Psoas muscle (tissue), 8 donors: ENCODE measurements around the gene PDE11A. TPM values are rescaled to one million over a fixed set of nuclear protein-coding genes. Genes with fewer than 3 reads are reported as not detected.

Experiments
- ATAC-seq, 4 donors: fragments of 200-7000 bp; cut with Tn5 transposase; one replicate each; pipeline ENCODE4 v1.9.1; 2020; ENCODE audit warnings: moderate library complexity in 3 of 4, mild to moderate bottlenecking in 2 of 4
- DNase-seq, 2 donors: peaks; one replicate each; pipeline ENCODE4 v3.0.0-alpha.2; 2020
- H3K27ac ChIP-seq: fragments of 200-600 bp; one replicate; pipeline ENCODE4 v1.8.0; 2022
- H3K27me3 ChIP-seq, 3 donors: fragments of 200-600 bp in 1 of 3; one replicate each; pipeline versions ENCODE4 v1.6.1 to v1.8.0; 2013 to 2022; ENCODE audit warnings: low read length in 2 of 3, mild to moderate bottlenecking in 2 of 3, moderate library complexity in 1 of 3; ENCODE audit not compliant: insufficient read depth in 3 of 3
- H3K36me3 ChIP-seq, 2 donors: fragments of 200-600 bp in 1 of 2; one replicate each; pipeline versions ENCODE4 v1.6.1 to v1.8.0; 2013 to 2022; ENCODE audit warnings: low read depth in 1 of 2, mild to moderate bottlenecking in 1 of 2, moderate library complexity in 1 of 2; ENCODE audit not compliant: insufficient read depth in 1 of 2
- H3K4me1 ChIP-seq: fragments of 200-600 bp; one replicate; pipeline ENCODE4 v1.8.0; 2022
- H3K4me3 ChIP-seq: fragments of 200-600 bp; one replicate; pipeline ENCODE4 v1.8.0; 2022; ENCODE audit warnings: mild to moderate bottlenecking
- H3K9me3 ChIP-seq: fragments of 200-600 bp; one replicate; pipeline ENCODE4 v1.8.0; 2022
- WGBS, 3 donors: extraction: QIAGEN DNeasy Blood & Tissue Kit; methylation state at CpG; one replicate each; pipeline versions ENCODE4 v1.1.6 to v1.1.7; 2013; 5-methylcytosine and 5-hydroxymethylcytosine counted together
- intact Hi-C, 2 donors: fragments of 100-400 bp; cut with DNase I; formaldehyde crosslinking; loops; one replicate each; pipeline versions ENCODE4 v1.11.0 to v1.14.2; 2022
- polyA plus RNA-seq, 3 donors: library from polyadenylated mRNA; stranded (reverse); fragments of 200-250 nt; gene quantifications; one replicate each; pipeline ENCODE4 v1.2.3, GENCODE V29; 2013
- total RNA-seq, 4 donors: library from RNA; stranded (reverse); fragmentation: NEBNext Ultra II Directional in 2 of 4; extraction: Animal tissue kit (Norgen Biotek cat#: 25700) in 2 of 4; gene quantifications; one replicate each; pipeline versions ENCODE4 v1.2.1 to v1.2.4, GENCODE V29; 2021 to 2023
- TF ChIP-seq, protein P1 (sequence below): fragments of 200-600 bp; IDR thresholded peaks from one replicate; pipeline ENCODE4 v1.8.0; 2022; ENCODE audit warnings: antibody characterized with exemption
- donor health status: healthy with polysubstance abuse.
- donor health status: DM: no; HTN: no; CAD: no; lungs with moderate emphysema.
- donor health status: Bipolar disorder and iron deficiency.
- donor health status: healthy.
- donor health status: DM: yes; HTN: yes; CAD: no.
- donor health status: DM: no; HTN: no; CAD: no.
- donor health status: DM: no; HTN: no; CAD: no.
- donor health status: DM: yes; HTN: yes; CAD: no.

Gene PDE11A
- total and polyA plus RNA-seq, 7 donors = 0.35 to 39.7 (median 2.3) TPM

DNA sequence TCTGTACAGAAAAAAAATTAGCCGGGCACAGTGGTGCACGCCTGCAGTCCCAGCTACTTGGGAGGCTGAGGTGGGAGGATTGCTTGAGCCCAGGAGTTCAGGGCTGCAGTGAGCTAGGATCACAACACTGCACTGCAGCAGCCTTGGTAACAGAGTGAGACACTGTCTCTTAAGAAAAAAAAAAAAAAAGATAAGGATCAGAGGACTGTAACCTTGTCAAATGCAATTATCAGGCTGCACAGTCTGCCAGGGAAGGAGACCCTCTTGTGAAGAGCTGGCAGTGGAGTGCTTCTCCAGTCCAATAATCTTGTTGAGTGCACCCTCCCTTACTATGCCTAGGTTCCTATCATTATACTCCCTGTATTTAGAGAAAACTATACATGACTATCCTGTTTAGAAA is 330.7 kb downstream of the PDE11A start:
- no peaks in the 10 kb centered on the region for H3K27me3 ChIP-seq
- intact Hi-C loops = no loop called here
- WGBS, 3 donors = 90 to 95% (median 94%) methylated on average over 2 of the region's 2 CpGs
- H3K9me3 ChIP-seq = no peaks in the 10 kb centered on the region
- ATAC-seq (no peak), DNase-seq (no peak)
- TF ChIP-seq, protein P1, sequence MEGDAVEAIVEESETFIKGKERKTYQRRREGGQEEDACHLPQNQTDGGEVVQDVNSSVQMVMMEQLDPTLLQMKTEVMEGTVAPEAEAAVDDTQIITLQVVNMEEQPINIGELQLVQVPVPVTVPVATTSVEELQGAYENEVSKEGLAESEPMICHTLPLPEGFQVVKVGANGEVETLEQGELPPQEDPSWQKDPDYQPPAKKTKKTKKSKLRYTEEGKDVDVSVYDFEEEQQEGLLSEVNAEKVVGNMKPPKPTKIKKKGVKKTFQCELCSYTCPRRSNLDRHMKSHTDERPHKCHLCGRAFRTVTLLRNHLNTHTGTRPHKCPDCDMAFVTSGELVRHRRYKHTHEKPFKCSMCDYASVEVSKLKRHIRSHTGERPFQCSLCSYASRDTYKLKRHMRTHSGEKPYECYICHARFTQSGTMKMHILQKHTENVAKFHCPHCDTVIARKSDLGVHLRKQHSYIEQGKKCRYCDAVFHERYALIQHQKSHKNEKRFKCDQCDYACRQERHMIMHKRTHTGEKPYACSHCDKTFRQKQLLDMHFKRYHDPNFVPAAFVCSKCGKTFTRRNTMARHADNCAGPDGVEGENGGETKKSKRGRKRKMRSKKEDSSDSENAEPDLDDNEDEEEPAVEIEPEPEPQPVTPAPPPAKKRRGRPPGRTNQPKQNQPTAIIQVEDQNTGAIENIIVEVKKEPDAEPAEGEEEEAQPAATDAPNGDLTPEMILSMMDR = no peak
- no peaks in the 10 kb centered on the region for H3K36me3 ChIP-seq
- H3K27ac ChIP-seq = no peak overlapping the region
- H3K4me3 ChIP-seq = no peak overlapping the region
- H3K4me1 ChIP-seq = no peaks in the 10 kb centered on the region

GRCh38 chr2:177740700-177741099 is 331.9 kb downstream of the PDE11A start:
- Histone ChIP-seq H3K36me3 (no peaks in the 10 kb centered on the region), H3K27ac (no peak overlapping the region), H3K27me3 (no peaks in the 10 kb centered on the region), H3K9me3 (no peaks in the 10 kb centered on the region), H3K4me1 (no peaks in the 10 kb centered on the region), H3K4me3 (no peak overlapping the region)
- intact Hi-C loops = no loop called here
- ATAC-seq (no peak), DNase-seq (no peak)
- 21 to 43% (median 31%) methylated on average over 1 of the region's 1 CpG for WGBS, 3 donors
- TF ChIP-seq, protein P1 = no peak

DNA sequence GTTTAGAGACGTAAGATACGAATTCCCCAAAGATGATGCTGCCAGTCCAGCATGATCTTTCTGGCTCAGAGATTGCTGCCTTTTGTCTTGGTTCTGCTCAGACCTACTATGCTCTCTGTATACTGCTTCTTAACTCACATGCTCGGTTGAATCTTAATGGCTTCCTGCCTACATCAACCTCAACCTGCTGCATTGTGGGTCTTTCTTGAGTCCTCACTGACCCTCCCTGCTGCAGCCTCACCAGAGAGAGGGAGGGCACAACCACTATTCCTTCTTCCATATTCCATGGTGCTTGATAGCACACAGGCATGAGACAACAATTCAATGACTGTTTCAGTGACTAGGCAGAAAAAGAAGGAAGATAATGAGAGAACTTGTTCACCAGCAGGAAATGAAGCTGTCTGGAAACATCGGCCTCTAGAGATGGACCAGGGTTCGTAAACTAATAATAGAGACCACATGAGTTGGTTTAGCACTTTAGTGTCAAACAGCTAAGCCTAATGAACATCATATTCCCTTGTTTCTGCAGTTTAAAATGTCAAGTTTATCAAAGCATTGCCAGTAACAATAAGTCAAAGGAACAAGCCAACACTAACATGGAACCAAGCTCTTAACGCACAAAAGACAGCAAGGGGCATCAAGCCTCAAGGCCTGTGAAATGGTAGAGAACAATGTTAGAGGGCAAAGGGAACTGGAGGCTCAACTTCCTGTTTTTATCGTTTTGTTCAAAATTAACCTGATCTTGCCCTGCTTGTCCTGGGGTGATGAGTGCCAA is 333.9 kb downstream of the PDE11A start:
- H3K9me3 ChIP-seq = no peaks in the 10 kb centered on the region
- 65 to 68% (median 67%) methylated on average over 7 of the region's 7 CpGs for WGBS, 3 donors
- DNase-seq (no peak), ATAC-seq (no peak)
- H3K4me3 ChIP-seq = no peak overlapping the region
- no peak overlapping the region for H3K27ac ChIP-seq
- H3K4me1 ChIP-seq = no peaks in the 10 kb centered on the region
- no peaks in the 10 kb centered on the region for H3K27me3 ChIP-seq
- H3K36me3 ChIP-seq = no peaks in the 10 kb centered on the region
- TF ChIP-seq, protein P1 = no peak
- intact Hi-C loops = no loop called here

DNA sequence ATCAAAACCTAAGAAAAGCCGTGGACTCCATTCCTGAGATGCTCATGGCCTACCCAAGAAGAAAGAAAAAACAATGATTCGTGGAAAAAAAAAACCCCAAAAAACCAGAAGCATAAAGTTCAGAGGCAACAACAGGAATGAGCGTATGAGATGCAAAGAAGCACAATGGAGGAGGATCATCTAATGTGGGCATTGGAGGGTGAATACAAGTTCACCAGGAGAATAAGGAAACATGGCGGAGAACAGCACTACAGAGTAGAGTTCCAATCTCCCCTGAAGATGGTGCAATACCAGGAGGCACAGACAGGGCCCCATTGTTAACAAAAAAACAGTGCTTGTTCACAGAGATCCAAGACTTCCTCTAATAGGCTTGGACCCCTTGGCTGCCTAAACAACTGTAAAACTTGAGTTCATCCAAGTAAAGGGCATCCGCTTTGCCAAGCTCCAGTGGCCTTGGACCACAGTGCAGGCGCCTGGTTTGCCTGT is 337.2 kb downstream of the PDE11A start:
- Histone ChIP-seq H3K4me3 (no peak overlapping the region), H3K9me3 (no peaks in the 10 kb centered on the region), H3K36me3 (no peaks in the 10 kb centered on the region), H3K27ac (no peak overlapping the region), H3K4me1 (no peaks in the 10 kb centered on the region), H3K27me3 (no peaks in the 10 kb centered on the region)
- intact Hi-C loops = no loop called here
- no peak for DNase-seq
- no peak for ATAC-seq
- TF ChIP-seq, protein P1 = no peak
- WGBS, 3 donors = 96 to 98% (median 96%) methylated on average over 6 of the region's 6 CpGs
